HG03575 (cell line): ENCODE results near the gene AGTR1.

ENCODE experiments used
- ATAC-seq: cut with Tn5 transposase; IDR thresholded peaks from one replicate; pipeline ENCODE4 v1.9.1; 2021; ENCODE audit not compliant: unreplicated experiment, insufficient number of reproducible peaks, low FRiP score; ENCODE audit errors: extremely low read depth

AGTR1 gene

GRCh38 chr3:148716657-148717056, 19.0 kb downstream of the AGTR1 start:
- ATAC-seq, result no peak

GRCh38 chr3:148717885-148718561, 20.3 kb downstream of the AGTR1 start:
- ATAC-seq, result no peak

DNA sequence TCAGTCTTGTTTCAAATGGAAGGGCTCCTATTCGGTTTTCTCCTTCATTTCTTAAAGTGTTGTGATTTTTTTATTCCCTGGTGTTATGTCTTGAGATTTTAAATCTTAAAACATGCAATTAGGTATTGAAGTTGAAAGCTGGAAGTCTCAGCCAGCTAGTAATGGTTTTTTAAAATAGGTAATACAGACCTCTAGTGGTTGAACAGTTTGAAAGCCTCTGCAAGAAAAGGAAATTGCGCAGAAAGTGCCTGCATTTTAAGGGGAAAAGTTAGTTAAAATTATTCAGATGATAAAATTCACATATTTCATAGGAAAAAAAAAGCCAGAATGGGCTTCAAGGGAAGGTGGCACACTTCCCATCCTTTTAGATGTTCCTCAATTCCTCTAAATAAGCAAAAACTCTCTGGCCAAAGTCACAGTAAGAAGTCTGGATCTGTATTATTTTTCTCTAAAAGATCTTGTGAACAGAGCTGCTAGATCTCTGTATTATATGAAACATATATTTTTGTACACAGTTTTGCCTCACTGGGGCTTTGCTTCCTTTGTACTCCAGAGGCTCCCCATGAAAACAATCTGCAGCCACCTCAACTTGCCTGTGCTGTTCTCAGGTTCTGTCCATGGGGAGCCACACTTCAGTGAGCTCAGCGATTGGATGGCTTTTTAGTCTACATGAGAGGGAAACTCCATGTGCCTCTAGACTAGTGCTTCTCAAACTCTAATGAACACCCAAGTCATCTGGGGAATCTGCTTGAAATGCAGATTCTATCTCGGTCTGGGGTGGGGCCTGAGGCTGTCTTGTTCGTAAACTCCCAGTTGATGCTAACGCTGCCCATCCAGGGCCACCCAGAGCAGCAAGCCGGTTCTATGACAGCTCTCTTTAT, 21.5 kb downstream of the AGTR1 start:
- ATAC-seq, result no peak

DNA sequence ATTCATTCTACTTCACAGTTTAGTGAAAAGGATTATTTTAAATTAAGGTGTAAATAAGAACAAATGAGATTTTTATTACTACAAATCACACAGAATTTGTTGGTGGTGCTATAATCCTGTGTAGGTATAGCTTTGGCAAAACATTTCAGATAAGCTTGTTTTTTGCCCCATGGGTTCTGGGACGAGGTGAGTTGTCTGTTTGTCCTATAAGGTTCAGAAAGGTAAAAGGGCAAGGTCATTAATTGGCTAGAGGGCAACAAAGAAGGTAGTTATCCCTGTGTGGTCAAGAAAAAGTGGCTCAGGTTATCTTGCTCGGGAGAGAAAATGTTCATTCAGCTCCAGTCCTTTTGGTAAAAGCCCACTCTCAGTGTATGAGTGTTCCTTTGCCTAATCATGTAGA, 23.2 kb downstream of the AGTR1 start:
- no peak for ATAC-seq

GRCh38 chr3:148723631-148724030, 25.9 kb downstream of the AGTR1 start:
- no peak for ATAC-seq

DNA sequence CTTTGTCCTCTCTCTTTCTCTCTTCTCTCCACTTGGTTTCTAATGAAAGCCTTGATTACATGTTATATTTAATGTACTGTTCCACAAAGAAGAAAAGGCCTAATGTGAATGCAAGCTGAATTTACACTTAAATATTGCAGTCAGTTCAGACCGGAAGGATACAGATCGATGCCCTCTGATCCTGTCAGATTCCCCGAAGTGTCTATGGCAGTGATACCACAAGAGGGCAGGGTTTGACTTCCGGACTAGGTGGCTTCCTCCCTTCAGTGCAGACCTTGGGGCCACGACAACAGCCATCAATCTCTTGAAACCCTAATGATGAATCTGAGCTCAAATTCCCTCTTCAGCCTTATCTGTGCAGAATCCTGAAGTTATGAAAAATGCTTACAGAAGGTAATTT, 29.5 kb downstream of the AGTR1 start:
- ATAC-seq, result no peak

DNA sequence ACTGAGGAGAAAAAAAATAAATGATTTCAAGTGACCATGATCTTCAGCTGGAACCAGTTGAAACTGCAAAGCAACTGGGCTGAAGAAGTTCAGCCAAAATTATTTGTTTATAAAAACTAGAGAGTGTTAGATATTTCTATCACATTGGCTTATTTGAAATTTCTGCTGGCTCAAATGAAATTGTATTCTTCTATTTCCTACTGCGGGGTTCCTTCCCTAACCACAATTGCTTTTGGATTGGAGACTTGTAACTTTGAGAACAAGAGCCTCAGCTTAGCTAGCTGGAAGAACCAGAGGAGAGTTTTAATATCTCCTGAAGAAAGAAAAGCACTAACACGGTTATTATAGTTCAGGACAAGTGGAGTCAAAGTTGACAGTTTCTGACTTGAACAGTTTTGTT, 31.1 kb downstream of the AGTR1 start:
- ATAC-seq, result no peak

DNA sequence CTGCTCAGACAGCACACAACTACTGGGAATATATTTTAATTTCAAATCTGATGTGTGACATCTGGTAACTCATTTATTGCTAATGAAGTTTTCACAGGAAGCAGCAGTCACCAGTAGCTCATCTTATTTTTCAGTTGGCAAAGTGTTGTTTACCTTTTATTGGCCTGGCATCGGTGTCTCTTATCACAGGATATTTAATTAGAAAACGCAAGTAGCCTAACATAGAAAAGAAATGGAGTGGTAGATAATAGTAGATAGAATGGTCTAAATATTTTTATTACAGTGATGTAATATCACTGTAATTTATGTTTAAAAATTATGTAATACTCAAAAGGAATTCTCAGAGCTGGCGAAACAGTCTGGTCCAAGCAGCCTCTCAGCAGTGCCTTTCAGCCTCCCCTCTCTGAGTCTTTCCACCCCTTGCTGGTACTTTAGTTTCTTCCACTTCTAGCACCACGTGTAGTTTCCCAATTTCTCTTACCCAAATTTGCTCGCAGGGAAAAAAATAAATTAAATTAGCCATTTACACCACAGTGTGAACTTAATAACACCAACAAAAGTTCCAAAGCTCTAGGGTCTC, 31.9 kb downstream of the AGTR1 start:
- ATAC-seq, result no peak

- ATAC-seq, result no peak
Measured at GRCh38 chr3:148730676-148731075, 33.0 kb downstream of the AGTR1 start.

DNA sequence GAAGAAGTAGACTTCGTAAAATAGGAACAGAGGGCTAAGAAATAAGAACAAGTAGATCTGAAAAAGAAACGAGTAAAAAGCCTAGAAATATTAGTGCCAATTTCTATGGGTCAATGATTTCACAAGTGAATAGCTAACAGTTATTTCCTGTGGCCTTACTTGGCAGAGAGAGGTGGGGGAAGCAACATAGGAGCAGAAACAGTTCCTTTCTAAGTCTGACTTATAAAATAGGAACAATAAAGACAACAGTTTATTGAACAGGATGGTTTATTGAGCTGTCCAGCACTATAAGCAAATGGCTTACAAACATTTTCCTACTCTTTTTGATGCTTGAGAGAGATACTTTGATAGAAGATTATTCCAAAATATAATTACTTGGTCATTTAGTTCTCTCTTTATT, 37.9 kb downstream of the AGTR1 start:
- no peak for ATAC-seq

DNA sequence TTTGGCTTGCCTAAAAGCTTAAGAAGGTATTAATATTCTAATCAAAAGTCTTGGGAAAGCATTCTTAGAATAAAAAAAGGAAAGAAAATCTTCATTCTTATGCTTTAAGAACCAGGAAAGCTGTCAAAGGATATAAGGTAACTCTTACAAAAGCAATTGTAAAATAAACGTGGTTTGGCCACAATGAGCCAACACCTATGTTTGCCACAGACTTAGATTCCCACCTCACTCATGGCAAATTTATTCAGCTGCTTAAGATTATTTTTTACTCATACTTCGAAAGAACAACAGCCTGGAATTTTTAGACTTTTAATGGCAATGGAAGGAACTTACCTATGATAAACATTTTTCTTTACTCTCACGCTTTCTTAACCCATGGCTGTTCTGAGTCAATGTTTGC, 38.4 kb downstream of the AGTR1 start:
- no peak for ATAC-seq

DNA sequence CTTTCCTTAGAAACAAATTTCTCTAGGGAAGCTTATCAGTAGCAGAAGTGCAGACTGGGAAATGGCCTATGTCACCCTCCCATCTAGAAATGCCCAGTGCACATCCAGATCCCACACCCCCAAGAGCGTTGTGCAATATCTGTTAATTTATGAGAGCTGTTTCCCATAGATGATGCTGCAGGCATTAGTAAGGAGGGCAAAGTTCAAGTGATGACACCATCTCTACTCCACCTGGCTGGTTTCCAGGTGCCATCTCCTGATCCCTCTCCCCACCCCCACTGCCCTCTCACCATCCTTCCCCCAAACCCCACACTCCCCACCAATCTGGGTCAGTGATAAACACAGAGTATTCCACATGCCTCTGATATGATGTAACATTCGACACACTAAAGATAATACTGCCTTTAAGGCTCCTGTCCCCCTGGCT, 39.4 kb downstream of the AGTR1 start:
- ATAC-seq, result no peak

GRCh38 chr3:148739720-148740119, 42.0 kb downstream of the AGTR1 start:
- ATAC-seq, result no peak

DNA sequence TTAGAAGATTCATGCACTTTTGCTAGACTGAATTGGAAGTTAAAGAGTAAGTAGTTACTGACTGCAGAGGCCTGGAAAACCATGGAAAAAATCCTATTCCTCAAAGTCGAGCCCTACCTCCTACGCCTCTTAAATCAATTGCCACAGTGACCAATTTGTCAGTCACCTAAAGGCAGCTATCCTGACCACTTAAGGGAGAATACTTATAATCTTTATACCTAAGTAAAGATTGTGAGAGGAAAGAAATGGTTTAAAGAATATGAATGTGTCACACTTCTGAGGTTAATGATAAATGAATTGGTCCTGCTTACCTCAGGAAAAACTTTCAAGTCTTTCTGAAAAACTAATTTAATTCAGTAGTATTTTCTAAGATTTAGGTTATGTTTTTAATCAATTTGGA, 42.6 kb downstream of the AGTR1 start:
- ATAC-seq, result no peak

DNA sequence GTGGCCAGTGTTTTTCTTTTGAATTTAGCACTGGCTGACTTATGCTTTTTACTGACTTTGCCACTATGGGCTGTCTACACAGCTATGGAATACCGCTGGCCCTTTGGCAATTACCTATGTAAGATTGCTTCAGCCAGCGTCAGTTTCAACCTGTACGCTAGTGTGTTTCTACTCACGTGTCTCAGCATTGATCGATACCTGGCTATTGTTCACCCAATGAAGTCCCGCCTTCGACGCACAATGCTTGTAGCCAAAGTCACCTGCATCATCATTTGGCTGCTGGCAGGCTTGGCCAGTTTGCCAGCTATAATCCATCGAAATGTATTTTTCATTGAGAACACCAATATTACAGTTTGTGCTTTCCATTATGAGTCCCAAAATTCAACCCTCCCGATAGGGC, 43.5 kb downstream of the AGTR1 start:
- no peak for ATAC-seq

DNA sequence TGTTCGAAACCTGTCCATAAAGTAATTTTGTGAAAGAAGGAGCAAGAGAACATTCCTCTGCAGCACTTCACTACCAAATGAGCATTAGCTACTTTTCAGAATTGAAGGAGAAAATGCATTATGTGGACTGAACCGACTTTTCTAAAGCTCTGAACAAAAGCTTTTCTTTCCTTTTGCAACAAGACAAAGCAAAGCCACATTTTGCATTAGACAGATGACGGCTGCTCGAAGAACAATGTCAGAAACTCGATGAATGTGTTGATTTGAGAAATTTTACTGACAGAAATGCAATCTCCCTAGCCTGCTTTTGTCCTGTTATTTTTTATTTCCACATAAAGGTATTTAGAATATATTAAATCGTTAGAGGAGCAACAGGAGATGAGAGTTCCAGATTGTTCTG, 44.4 kb downstream of the AGTR1 start:
- no peak for ATAC-seq

- no peak for ATAC-seq
Measured at GRCh38 chr3:148746053-148746452, 48.4 kb downstream of the AGTR1 start.

GRCh38 chr3:148748283-148748682, 50.6 kb downstream of the AGTR1 start:
- ATAC-seq, result no peak

DNA sequence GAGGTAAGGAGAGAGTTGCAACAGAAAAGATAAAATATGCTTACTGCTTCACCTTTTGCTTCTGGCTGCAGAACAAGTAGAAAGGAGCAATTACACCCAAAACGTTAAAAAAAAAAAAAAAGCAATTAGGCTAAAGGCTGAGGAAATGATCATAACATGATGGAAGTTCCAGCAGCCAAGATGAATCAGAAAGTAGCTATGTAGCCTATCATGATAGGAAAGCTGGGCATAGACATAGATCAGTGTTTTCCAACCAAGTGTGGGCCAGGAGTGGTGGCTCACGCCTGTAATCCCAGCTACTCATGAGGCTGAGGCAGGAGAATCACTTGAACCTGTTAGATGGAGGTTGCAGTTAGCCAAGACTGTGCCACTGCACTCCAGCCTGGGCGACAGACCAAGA, 52.6 kb downstream of the AGTR1 start:
- no peak for ATAC-seq

DNA sequence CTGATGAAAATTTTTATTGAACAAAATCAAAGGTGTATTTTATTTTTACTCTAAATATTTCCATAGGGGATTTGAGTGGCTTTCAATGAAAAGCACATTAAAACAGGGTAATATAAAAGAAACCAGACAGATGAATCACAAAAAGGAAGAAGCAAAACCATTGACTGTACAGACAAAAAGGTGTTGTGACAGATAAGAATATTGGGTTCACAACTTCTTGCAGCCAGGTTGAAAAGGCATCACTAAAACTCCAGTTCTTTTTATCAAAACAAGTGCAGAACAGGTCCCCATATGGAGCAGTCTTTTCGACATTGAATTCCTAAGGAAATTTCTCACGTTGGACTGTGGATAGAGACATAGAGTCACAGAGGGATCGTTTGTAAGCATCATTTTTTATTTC, 53.8 kb downstream of the AGTR1 start:
- ATAC-seq, result no peak
